ENCODE results near the gene CDC73.

DNA sequence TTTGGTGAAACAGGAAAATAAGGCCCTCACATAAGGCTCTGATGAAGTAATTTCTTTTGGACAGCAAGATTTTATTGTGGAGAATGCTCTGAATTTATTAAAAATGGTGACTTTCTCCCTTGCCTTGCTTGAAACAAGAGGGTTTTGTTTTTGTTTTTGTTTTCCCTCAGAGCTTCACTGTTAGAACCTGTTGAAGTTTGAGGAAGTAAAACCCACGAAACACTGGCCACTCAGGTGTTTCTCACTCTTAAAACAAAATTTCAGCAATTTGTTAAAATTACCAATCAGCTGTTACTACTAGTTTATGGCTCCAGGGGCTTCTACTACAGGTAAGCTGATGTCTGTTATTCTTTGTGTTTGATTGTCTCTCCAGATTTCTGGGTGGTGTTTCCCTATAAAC, 177.2 kb downstream of the CDC73 start:
- TF ChIP-seq EZH2 (IDR thresholded peaks at IDR 0.05; ENCODE audit: low read length): no peak
- TF ChIP-seq, protein P1, sequence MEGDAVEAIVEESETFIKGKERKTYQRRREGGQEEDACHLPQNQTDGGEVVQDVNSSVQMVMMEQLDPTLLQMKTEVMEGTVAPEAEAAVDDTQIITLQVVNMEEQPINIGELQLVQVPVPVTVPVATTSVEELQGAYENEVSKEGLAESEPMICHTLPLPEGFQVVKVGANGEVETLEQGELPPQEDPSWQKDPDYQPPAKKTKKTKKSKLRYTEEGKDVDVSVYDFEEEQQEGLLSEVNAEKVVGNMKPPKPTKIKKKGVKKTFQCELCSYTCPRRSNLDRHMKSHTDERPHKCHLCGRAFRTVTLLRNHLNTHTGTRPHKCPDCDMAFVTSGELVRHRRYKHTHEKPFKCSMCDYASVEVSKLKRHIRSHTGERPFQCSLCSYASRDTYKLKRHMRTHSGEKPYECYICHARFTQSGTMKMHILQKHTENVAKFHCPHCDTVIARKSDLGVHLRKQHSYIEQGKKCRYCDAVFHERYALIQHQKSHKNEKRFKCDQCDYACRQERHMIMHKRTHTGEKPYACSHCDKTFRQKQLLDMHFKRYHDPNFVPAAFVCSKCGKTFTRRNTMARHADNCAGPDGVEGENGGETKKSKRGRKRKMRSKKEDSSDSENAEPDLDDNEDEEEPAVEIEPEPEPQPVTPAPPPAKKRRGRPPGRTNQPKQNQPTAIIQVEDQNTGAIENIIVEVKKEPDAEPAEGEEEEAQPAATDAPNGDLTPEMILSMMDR (optimal IDR thresholded peaks at IDR 0.05 in 1 of 3, IDR thresholded peaks at IDR 0.05 in 1 of 3, conservative IDR thresholded peaks at IDR 0.05 in 1 of 3; ENCODE audit: extremely low read depth in 1 of 3, insufficient read depth in 2 of 3, low read length in 3 of 3): no peak

Data from keratinocyte (primary cell).